ENCODE results near the gene COL27A1.

GRCh38 chr9:114336157-114336556 lies 180.8 kb downstream of the COL27A1 start:
- TF ChIP-seq POLR2A (IDR thresholded peaks at IDR 0.05) (no peak), POLR2AphosphoS5 (IDR thresholded peaks at IDR 0.05) (no peak)
